Spleen (tissue), 11 donors: ENCODE results near the gene CDR2. TPM values are rescaled to one million over a fixed set of nuclear protein-coding genes. Genes with fewer than 3 reads are reported as not detected.

ENCODE experiments used
- DNase-seq: peaks from one replicate; pipeline ENCODE4 v3.0.0-alpha.2; 2020
- H3K27ac ChIP-seq, 8 donors: fragments of 200-600 bp; sonication (generic) in 7 of 8; 1 replicate in 4 of 8; 2 replicates in 4 of 8; pipeline versions ENCODE4 v1.5.0 to v1.8.0; 2016 to 2021; ENCODE audit warnings: inconsistent platforms in 4 of 8, mild to moderate bottlenecking in 4 of 8, moderate library complexity in 1 of 8
- H3K27me3 ChIP-seq, 7 donors: fragments of 200-600 bp; sonication (generic) in 6 of 7; replicated peaks in 1 of 7; 1 replicate in 4 of 7; 2 replicates in 3 of 7; pipeline versions ENCODE4 v1.5.0 to v1.8.0; 2016 to 2021; ENCODE audit warnings: inconsistent platforms in 3 of 7, mild to moderate bottlenecking in 1 of 7
- H3K36me3 ChIP-seq, 6 donors: fragments of 200-600 bp; sonication (generic) in 5 of 6; 1 replicate in 4 of 6; 2 replicates in 2 of 6; pipeline versions ENCODE4 v1.5.0 to v1.8.0; 2016 to 2021; ENCODE audit warnings: inconsistent platforms in 2 of 6
- H3K4me1 ChIP-seq, 6 donors: fragments of 200-600 bp; sonication (generic) in 5 of 6; 1 replicate in 3 of 6; 2 replicates in 3 of 6; pipeline versions ENCODE4 v1.5.0 to v1.8.0; 2016 to 2021; ENCODE audit warnings: inconsistent platforms in 3 of 6
- H3K4me3 ChIP-seq, 8 donors: fragments of 200-600 bp; sonication (generic) in 7 of 8; 1 replicate in 4 of 8; 2 replicates in 4 of 8; pipeline versions ENCODE4 v1.5.0 to v1.8.0; 2016 to 2021; ENCODE audit warnings: inconsistent platforms in 4 of 8, mild to moderate bottlenecking in 4 of 8, moderate library complexity in 2 of 8
- H3K9me3 ChIP-seq, 8 donors: fragments of 200-600 bp; sonication (generic) in 7 of 8; 1 replicate in 4 of 8; 2 replicates in 4 of 8; pipeline versions ENCODE4 v1.5.0 to v1.8.0; 2016 to 2021; ENCODE audit warnings: inconsistent platforms in 4 of 8
- POLR2A ChIP-seq, 3 donors: fragments of 450-650 bp; IDR thresholded peaks; one replicate each; pipeline ENCODE4 v1.5.1; 2017; ENCODE audit warnings: antibody characterized with exemption in 3 of 3, mild to moderate bottlenecking in 1 of 3
- POLR2AphosphoS5 ChIP-seq, 3 donors: sonication (generic); formaldehyde crosslinking; IDR thresholded peaks; one replicate each; pipeline ENCODE4 v1.5.1; 2017; ENCODE audit warnings: antibody characterized with exemption in 3 of 3
- WGBS, 5 donors: extraction: QIAGEN DNeasy Blood & Tissue Kit in 3 of 5; methylation state at CpG; one replicate each; pipeline versions ENCODE4 v1.1.5 to v1.1.7; 2013 to 2018; 5-methylcytosine and 5-hydroxymethylcytosine counted together
- intact Hi-C: fragments of 100-400 bp; cut with DNase I; formaldehyde crosslinking; loops from one replicate; pipeline ENCODE4 v1.15.0; 2023; ENCODE audit warnings: low total_unique reads
- polyA plus RNA-seq, 3 donors: library from polyadenylated mRNA; stranded (reverse); fragments of 200-250 nt; gene quantifications; one replicate each; pipeline ENCODE4 v1.2.1, GENCODE V29; 2013
- total RNA-seq, 7 donors: library from RNA; depleted of rRNA in 3 of 7; stranded (reverse); fragments of >200 nt in 3 of 7; fragmentation: NEBNext Ultra II Directional in 4 of 7; extraction: Animal tissue kit (Norgen Biotek cat#: 25700) in 4 of 7; gene quantifications; one replicate each; pipeline versions ENCODE4 v1.1.0 to v1.2.1, GENCODE V29; 2016 to 2021
- TF ChIP-seq, protein P1 (sequence below), 11 experiments: fragments of 200-600 bp in 7 of 11; fragments of 450-650 bp in 4 of 11; sonication (generic) in 4 of 11; IDR thresholded peaks in 8 of 11; conservative IDR thresholded peaks in 3 of 11; 1 replicate in 7 of 11; 2 replicates in 4 of 11; pipeline versions ENCODE4 v1.4.0 to v1.8.0; 2016 to 2021; ENCODE audit warnings: antibody characterized with exemption in 11 of 11, inconsistent platforms in 4 of 11, mild to moderate bottlenecking in 1 of 11
- donor health status: healthy with polysubstance abuse.
- donor health status: DM: no; HTN: no; CAD: no; lungs with moderate emphysema.
- donor health status: DM: no; HTN: no; CAD: no.
- donor health status: Bipolar disorder and iron deficiency.
- donor health status: healthy.
- donor health status: DM: no; HTN: no; CAD: no.
- donor health status: DM: yes; HTN: yes; CAD: no.

The CDR2 gene
- total and polyA plus RNA-seq, 10 donors: 7.7 to 33.4 (median 23.6) TPM

DNA sequence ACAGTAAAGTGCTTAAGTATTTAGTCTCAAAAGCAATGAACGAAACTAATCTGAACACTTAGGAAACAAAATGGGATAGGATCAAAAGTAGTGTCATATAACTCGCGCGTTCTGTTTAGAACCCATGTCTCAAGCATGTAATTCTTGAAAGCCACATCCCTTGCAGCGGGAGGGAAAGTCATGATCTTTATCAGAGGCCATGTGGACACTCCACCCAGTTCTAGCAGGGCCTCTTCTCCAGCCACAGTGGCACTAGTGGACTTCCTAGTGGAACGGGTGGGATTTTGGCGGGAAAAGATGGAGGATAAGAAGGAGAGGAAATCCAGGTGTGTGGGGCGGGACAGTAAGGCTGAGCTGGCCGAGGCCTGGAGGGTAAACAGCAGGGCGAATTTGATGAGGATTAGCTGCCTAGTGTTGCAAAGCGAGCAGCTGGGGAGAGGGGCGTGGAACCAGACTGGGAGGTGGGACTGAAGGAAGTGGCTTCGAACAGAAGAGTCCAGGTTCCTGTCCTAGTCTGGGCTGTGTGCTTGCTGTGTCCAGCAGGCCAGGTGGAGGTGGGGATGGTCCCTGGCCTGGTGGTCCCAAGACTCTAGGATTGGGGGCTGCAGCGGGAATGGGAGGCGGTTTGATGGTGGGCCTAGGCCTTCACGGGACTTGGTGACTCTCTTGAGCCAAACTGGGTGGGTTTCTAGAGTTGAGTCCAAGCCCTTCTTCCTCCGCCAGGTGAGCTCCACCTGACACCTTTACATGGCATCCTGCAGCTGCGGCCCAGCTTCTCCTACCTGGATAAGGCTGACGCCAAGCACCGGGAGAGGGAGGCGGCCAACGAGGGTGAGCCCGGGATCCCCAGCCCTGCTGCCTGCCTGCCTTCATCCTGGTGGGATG is 61.3 kb downstream of the CDR2 start:
- peak; percentile 69 for DNase-seq
- Histone ChIP-seq H3K4me3 (no peak overlapping the region), H3K9me3 (no peaks in the 10 kb centered on the region), H3K4me1 (no peaks in the 10 kb centered on the region), H3K27me3 (no peaks in the 10 kb centered on the region), H3K36me3 (peaks cover 0 to 100% (median 88%) of the 10 kb centered on the region in 6 donors), H3K27ac (no peak overlapping the region)
- TF ChIP-seq POLR2AphosphoS5 (IDR thresholded peaks at IDR 0.05) (peak in 1 of 3 donors; percentile 13), POLR2A (IDR thresholded peaks at IDR 0.05) (no peak)
- TF ChIP-seq, protein P1, sequence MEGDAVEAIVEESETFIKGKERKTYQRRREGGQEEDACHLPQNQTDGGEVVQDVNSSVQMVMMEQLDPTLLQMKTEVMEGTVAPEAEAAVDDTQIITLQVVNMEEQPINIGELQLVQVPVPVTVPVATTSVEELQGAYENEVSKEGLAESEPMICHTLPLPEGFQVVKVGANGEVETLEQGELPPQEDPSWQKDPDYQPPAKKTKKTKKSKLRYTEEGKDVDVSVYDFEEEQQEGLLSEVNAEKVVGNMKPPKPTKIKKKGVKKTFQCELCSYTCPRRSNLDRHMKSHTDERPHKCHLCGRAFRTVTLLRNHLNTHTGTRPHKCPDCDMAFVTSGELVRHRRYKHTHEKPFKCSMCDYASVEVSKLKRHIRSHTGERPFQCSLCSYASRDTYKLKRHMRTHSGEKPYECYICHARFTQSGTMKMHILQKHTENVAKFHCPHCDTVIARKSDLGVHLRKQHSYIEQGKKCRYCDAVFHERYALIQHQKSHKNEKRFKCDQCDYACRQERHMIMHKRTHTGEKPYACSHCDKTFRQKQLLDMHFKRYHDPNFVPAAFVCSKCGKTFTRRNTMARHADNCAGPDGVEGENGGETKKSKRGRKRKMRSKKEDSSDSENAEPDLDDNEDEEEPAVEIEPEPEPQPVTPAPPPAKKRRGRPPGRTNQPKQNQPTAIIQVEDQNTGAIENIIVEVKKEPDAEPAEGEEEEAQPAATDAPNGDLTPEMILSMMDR (IDR thresholded peaks at IDR 0.05 in 8 of 11, conservative IDR thresholded peaks at IDR 0.05 in 3 of 11): no peak
- 93 to 97% (median 95%) methylated on average over 23 of the region's 23 CpGs for WGBS, 5 donors
- intact Hi-C loops: no loop called here

DNA sequence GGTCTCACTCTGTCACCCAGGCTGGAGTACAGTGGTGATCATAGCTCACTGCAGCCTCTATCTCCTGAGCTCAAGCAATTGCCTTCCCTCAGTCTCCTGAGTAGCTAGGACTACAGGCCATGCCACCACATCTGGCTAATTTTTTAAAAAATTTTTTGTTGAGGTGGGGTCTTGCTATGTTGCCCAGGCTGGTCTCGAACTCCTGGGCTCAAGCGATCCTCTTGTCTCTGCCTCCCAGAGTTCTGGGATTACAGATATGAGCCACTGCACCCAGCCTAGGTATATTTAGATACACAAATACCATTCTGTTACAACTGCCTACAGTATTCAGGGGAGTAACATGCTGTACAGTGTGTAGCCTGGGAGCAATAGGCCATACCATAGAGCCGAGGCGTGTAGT is 62.9 kb downstream of the CDR2 start:
- no peak for DNase-seq
- peaks cover 0 to 100% (median 88%) of the 10 kb centered on the region in 6 donors for H3K36me3 ChIP-seq
- 95 to 100% (median 97%) methylated on average over 4 of the region's 4 CpGs for WGBS, 5 donors
- H3K27me3 ChIP-seq: no peaks in the 10 kb centered on the region
- intact Hi-C loops: no loop called here
- no peak overlapping the region for H3K27ac ChIP-seq
- H3K9me3 ChIP-seq: no peaks in the 10 kb centered on the region
- TF ChIP-seq, protein P1 (IDR thresholded peaks at IDR 0.05 in 8 of 11, conservative IDR thresholded peaks at IDR 0.05 in 3 of 11): no peak
- TF ChIP-seq POLR2AphosphoS5 (IDR thresholded peaks at IDR 0.05) (no peak), POLR2A (IDR thresholded peaks at IDR 0.05) (no peak)
- no peak overlapping the region for H3K4me3 ChIP-seq
- no peaks in the 10 kb centered on the region for H3K4me1 ChIP-seq

DNA sequence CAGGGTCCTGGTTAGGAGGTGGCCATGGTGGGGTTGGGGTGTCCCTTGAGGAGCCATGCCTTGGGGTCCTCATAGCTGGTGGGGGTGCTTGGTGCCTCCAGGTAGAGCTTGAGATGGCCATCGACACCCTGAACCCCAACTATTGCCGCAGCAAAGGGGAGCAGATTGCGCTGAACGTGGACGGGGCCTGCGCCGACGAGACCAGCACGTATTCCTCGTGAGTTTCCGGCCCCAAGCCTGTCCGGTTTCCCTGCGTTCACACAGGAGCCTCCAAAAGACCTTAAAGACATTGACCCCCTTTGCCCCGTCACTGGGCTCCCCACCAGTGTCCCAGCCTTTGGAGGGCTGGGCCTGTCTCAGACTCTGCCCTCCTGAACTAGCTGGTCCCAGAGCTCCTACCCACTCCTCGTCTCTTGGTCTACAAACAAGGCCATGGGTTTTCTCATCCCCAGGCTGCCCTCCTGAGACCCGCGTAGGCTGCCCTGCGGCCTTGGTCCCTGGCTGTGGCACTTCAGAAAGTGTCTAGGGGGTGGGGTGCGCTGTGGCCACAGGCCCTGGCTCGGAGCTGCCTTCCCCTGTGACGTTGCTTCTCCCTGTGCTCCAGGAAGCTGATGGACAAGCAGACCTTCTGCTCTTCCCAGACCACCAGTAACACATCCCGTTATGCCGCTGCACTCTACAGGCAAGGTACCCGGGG is 65.4 kb downstream of the CDR2 start:
- H3K9me3 ChIP-seq: no peaks in the 10 kb centered on the region
- H3K27ac ChIP-seq: no peak overlapping the region
- no peaks in the 10 kb centered on the region for H3K4me1 ChIP-seq
- H3K27me3 ChIP-seq: no peaks in the 10 kb centered on the region
- peaks cover 0 to 100% (median 86%) of the 10 kb centered on the region in 6 donors for H3K36me3 ChIP-seq
- WGBS, 5 donors: 93 to 97% (median 94%) methylated on average over 23 to 24 of the region's 24 CpGs
- TF ChIP-seq POLR2AphosphoS5 (IDR thresholded peaks at IDR 0.05): peak in 1 of 3 donors; percentile 30
- TF ChIP-seq, protein P1 (IDR thresholded peaks at IDR 0.05 in 8 of 11, conservative IDR thresholded peaks at IDR 0.05 in 3 of 11): no peak
- intact Hi-C loops: no loop called here
- no peak overlapping the region for H3K4me3 ChIP-seq
- no peak for DNase-seq

DNA sequence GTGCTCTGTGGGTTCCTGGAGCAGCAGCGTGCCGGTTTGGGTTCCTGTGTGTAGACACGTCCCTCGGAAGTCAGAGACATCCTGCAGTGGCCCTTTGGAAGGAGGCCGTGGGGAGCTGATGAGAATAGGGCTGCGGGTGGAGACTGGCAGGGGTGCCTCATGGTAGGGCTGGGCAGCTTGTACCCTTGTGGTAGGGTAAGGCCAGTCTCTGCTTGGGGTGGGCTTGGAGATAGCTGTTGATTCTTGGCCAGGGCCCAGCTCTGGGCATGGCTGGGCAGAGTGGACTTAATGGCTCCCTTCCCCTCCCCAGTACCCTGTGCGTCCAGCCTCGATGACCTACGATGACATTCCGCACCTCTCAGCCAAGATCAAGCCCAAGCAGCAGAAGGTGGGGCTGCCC is 66.6 kb downstream of the CDR2 start:
- WGBS, 5 donors: 94 to 100% (median 96%) methylated on average over 7 to 10 of the region's 10 CpGs
- H3K9me3 ChIP-seq: no peaks in the 10 kb centered on the region
- H3K4me3 ChIP-seq: no peak overlapping the region
- intact Hi-C loops: no loop called here
- no peaks in the 10 kb centered on the region for H3K4me1 ChIP-seq
- H3K27ac ChIP-seq: no peak overlapping the region
- H3K36me3 ChIP-seq: peaks cover 0 to 100% (median 87%) of the 10 kb centered on the region in 6 donors
- no peaks in the 10 kb centered on the region for H3K27me3 ChIP-seq
- TF ChIP-seq, protein P1 (IDR thresholded peaks at IDR 0.05 in 8 of 11, conservative IDR thresholded peaks at IDR 0.05 in 3 of 11): no peak
- no peak for TF ChIP-seq POLR2A (IDR thresholded peaks at IDR 0.05)
- TF ChIP-seq POLR2AphosphoS5 (IDR thresholded peaks at IDR 0.05): peak in 1 of 3 donors; percentile 19
- no peak for DNase-seq
